CD1c-positive myeloid dendritic cell (primary cell): Measurements from ENCODE around the gene AKAP13.
"Not testable (repeated sequence)": the region's sequence is repeated elsewhere in the genome, so short reads cannot be mapped to it uniquely, and the experiment has no call there.

Experiments
- DNase-seq: peaks from one replicate; pipeline ENCODE4 v3.0.0-alpha.2; 2016; ENCODE audit errors: extremely low spot score

The AKAP13 gene

DNA sequence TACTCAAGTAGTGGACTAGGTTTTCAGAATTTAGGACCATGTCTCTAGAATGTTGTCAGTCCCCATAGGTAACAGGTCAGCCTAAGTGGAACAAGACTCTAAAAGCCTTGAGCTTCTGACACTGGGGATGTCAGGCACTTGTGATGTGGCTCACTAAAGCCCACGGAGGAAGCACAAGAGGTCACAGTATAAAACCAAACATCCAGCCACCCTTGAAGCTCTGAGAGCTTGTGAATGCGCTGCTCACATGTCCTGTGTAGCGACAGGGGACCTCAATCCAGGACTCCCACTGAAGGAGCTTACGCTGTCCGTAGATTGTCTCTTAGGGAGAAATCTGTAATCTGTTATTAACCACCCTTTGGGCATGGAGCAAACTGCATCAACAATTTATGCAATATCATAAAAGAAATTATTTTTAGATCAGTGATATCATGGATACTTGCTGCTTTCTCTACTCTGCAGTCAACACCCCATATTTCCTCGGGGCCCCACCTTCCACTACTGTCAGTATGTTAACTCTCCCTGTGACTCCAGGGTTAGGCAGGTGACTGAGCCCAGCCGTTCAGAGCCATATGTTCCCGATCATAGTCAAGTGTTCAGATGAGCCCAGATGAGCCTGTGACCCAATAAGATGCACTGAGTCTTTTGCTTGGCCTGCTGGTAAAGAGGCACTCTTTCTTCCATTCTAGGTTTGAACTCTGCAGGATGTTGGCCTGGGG lies 32.2 kb upstream of the AKAP13 start:
- DNase-seq = not testable (repeated sequence)

DNA sequence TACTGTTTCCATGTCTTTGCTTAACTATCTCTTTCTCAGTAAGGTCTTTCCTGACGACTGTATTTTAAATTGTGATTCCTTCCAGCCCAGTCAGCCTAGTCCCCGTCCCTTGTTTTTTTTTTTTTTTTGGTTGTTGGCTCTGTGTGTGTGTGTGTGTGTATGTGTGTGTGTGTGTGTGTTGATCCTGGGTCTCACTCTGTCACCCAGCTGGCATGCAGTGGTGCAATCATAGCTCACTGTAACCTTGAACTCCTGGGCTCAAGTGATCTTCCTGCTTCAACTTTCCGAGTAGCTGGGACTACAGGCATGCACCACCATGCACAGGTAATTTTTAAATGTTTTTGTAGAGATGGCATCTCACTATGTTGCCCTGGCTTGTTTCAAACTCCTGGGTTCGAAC lies 31.3 kb upstream of the AKAP13 start:
- not testable (repeated sequence) for DNase-seq

DNA sequence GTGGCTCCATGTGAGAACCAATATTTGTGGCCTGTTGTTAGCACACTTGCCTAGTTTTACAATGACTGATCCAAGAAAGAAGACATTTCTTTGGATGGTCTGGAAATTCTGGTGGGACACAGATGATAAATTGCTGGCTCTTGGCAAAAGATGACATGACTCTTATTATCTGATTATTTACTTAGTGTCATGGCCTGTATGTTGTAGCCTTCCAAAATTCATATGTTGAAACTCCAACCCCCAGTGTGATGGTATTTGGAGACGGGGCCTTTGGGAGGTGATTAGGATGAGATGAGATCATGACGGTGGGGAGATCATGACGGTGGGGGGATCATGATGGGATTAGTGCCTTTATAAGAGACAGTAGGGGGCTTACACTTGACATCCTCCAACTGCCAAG lies 30.0 kb upstream of the AKAP13 start:
- no peak for DNase-seq

DNA sequence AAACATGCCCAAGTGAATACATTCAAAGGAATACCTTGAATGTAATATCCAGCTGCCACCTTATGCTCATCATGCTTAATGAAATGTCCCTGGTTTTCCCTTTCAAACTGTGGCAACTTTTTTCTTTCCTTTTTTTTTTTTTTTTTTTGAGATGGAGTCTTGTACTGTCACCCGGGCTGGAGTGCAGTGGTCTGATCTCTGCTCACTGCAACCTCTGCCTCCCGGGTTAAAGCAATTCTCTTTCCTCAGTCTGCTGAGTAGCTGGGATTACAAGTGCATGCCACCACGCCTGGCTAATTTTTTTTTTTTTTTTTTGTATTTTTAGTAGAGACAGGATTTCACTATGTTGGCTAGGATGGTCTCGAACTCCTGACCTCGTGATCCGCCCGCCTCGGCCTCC lies 28.9 kb upstream of the AKAP13 start:
- not testable (repeated sequence) for DNase-seq

DNA sequence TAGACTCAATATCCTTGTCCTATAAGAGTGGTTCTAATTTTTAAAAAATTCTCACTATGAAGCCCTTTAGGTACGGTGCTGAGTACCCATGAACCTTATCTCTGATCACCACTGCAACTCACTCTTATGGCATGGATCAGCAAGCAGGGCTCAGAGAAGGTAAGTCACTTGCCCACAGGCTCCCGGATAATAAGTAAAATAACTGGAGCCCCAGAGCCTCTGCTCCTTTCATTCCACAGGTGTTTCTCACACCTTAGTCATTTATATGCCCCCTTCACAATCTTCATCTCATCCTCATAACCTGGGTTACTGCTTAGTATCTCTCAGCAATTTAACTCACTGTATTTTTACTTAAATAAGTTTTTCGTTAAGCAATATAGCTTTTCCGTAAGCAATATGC lies 28.4 kb upstream of the AKAP13 start:
- no peak for DNase-seq

DNA sequence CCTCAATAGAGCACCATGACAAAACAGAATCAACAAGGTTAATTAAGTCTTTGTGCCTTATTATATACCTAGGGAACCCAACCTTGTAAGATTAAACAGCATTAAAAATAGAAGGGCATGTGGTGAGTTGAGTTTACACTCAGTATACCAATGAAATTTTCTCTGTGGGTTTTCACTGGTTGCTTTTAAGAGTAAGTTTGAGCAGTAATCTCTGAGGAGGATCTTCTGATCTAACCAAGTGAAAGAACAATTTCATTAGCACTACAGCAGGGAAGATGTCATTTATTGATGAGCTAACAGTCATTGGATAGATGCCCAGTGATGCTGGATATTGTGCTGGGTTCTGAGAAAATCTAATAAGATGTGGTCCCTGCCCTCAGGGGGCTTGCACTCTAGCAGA lies 26.9 kb upstream of the AKAP13 start:
- DNase-seq = no peak

DNA sequence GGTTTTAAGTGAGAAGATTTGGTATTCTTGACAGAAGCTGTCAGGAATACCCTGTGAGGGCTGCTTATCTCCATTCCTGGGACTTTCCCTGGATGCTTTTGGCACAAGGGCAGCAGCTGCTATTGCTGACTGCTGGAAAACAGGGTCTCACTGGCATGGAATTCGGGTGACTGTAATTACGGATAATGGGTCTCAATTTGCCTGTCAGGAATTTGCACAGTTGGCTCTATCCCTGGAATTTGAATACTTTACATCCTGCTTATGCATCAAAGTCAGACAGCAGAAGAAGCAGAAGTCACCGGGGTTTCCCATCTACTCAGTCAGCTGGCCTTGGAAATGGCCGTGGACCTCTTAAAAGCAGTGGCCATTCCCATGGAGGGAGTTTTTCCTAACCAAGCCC lies 25.9 kb upstream of the AKAP13 start:
- DNase-seq = no peak

DNA sequence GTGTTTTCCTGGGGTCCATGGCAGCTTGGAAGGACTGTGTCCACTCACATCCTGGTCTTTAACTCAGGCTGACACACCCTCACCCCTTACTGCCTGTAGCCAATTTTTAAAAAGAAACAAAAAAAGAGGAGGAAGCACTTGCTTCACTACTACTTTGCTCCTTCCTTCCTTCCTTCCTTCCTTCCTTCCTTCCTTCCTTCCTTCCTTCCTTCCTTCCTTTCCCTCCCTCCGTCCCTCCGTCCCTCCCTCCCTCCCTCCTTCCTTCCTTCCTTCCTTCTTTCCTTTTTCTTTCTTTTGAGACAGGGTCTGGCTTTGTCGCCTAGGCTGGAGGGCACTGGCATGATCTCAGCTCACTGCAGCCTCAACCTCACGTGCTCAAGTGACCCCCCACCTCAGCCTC lies 25.5 kb upstream of the AKAP13 start:
- no peak for DNase-seq

DNA sequence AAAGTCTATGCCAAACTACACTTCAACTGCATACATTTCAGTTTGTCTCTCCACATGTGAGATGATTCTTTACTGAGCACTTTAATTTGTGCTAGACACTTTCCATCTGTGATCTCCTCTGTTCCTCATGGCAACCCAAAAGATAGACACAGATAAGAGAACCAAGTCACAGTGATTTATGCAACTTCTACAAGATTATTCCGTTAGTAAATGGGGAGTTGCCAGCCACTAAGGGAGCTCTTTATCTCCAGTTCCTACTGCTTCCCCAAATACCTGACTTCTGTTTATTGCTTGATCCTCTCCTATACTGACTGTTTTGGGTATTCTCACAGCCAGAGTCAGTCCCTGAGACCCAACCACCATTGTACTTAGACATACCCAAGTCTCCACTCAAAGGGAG lies 24.1 kb upstream of the AKAP13 start:
- peak; percentile 17 for DNase-seq

DNA sequence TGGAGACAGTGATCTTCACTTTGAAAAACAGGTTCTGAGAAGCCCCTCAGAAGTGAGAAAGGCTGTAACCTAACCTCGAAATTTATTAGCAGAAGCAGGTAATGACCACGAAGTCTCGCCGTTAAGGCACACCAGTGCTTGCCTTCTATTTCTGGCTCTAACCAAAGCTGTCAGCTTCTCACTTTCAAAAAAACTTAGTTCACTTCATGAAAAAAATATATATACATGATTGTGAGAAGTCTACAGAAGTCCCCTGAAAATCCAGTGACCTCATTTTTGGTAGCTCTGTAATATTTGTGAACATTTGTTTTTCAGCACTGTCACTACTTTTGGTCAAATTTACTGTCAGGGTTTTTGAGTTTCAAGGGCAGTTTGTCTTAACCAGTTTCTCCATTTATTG lies 19.1 kb upstream of the AKAP13 start:
- no peak for DNase-seq

DNA sequence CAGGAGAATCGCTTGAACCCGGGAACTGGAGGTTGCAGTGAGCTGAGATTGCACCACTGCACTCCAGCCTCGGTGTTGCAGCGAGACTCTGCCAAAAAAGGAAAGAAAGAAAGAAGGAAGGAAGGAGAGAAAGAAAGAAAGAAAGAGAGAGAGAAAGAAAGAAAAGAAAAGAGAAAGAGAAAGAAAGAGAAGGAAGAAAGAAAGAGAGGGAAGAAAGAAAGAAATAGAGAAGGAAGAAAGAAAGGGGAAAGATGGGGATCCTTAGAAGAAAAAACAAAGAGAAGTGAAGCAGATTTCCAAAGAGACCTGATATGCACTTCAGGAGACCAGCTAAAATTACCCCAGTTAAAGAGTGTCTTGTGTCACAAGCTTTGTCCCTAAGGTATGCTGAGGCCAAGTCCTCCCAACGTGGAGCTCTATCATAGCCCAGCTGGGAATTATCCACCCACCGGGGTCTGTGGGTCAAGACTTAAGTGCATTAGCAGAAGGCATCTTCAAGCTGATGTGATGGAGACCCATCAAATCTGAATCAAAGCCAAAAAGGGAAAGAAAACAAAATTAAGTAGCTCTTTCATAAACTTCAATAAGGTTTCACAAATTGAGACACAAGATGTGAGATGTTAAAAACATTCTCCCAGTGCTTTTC lies 17.8 kb upstream of the AKAP13 start:
- no peak for DNase-seq

DNA sequence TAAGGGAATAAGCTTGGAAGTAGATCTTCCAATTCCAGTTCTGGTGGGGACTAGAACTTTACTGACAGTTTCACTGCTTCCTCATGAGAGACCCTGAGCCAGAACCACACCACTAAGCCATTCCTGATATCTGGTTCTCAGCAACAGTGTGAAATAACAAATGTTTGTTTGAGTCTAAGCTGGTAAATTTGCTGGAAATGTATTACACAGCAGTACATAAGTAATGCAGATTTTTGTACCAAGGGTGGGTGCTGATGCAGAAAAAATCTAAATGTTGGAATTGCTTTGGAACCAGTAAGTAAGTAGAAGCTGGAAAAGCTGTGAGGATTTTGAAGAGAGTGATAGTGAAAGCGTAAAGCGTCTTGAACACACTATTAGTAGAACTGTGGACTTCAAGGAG lies 14.4 kb upstream of the AKAP13 start:
- no peak for DNase-seq

DNA sequence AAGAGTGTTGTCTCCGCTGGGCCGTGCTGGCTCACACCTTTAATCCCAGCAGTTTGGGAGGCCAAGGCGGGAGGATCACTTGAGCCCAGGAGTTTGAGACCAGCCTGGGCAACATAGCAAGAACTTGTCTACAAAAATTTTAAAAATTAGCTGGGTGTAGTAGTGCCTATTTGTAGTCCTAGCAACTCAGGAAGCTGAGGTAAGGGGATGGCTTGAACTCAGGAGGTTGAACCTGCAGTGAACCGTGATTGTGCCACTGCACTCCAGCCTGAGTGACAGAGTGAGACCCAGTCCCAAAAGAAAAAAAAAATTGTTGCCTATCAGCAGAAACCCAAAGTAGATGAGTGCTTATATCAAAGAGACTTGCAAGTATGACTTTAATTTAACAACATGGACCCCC lies 12.7 kb upstream of the AKAP13 start:
- no peak for DNase-seq

DNA sequence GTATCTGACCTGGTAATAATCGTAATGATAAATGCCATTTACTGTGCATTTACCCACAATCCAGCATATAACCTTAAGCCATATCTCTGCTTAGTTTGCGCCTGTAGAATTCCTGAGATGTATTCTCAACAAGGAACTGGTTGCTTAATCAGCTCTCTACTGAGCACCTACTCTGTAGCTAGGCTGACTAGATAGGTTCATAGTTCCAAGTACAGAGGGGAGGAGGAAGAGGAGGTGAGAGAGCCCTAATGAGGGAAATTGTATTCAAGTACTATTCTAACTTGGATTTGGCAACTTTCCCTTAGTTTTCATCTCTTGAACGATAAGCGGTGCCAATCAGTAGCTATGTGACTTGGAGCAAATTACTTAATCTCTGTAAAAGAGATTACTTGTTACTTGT lies 5.6 kb upstream of the AKAP13 start:
- no peak for DNase-seq

DNA sequence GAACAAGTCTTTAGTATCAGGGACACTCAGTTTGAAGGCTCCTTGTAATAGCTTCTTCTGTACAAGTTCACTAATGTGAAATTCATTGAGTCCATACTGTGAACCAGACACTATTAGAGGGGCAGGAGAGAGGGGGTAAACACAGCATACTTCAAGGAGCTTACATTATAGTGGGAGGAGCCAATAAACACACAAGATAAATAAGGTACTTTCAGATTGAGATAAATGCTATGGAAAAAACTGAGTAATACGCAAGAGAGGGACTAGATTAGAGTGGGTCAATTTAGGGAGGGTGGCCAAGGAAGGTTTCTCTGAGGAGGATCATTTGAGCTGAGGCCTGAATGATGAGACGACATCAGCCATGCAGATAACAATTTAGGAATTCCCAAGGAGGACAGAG lies 3.1 kb upstream of the AKAP13 start:
- DNase-seq = no peak

DNA sequence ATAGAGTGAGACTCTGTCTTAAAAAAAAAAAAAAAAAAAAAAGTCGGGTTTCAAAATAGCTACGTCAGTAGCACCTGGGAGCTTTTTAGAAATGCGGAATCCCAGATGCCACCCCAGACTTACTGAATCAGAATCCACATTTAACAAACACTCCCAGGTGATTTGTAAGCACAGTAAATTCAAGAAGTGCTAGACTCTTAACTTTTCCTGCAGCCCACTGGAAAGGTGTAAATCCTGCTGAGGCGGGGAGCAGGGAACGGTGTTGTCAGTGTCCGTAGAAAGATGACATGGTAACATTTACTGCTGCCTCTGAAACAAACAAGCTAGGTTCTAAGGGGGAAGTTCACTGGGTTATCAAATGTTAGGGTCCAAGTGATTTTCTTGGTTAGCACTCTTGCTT lies 2.4 kb upstream of the AKAP13 start:
- no peak for DNase-seq

DNA sequence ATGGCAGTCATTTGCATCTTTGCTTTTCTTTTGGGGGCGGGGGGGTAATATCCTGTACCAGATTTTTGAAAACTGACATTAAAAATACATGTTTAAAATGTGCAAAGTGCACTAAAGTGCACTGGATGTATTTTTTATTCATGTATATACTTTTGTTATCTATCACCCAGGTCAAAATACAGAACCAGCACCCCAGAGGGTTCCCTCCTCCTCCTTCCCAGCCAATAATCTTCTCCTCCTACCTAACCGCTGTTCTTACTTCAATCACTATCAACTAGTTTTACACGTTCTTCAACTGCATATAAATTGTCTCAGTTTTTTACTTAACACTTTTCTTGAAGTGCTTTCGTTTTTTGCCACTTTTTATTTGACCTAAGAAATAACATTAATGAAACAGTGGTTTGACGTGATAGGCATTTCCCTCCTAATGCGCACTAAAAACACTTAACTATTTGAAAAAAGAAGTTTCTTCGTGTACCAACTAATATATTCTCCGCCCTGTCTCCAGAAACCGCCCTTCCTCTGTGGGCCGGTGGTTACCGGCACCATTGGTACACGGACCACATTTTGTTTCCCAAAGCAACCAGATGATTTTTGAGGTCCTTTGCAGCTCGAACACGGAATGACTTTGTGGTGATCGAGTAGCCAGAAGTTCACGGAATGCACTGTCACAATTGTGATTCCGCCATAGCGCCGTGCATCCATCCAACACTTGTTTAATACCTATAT lies 836 bp upstream of the AKAP13 start:
- peak; percentile 38 for DNase-seq

DNA sequence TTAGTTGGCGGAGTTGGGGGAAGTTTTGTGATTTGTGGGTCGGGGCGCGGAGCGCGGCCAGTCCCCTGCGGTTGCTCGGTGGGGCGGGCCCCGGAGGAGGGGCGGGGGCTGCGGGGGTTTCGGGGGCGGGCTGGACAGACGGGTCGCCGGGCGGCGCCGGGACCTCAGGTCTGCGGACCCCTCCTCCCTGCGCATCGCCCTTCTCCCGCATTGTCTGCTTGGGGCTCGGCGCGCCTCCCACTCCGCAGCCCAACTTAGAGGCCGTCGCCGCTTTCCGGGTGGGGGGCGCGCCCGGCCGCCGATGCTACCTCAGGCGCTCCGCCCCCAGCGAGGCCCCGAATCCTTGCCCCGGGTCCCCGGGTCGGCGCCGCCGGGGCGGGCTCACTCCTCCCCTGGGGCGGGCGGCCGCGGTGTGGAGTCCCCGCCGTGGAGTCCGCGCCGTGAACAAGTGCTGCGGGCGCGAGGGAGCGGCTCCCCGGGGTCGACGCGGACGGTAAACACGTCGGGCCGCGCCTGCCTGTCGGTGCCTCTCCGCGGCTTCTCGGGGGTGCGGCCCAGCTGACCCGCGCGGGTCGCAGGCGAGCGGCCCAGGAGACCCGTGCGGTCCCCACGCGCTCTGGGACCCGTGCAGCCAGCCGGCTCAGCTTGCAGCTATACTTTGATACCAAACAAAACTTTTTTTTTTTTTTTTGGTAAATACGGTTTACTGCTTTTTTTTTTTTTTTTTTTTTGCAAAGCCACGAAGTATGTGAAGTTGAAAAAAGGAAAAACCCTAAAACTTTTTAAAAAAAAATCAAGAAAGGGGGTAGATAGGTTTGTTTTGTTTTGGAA lies 624 bp downstream of the AKAP13 start:
- DNase-seq = peak; percentile 54

DNA sequence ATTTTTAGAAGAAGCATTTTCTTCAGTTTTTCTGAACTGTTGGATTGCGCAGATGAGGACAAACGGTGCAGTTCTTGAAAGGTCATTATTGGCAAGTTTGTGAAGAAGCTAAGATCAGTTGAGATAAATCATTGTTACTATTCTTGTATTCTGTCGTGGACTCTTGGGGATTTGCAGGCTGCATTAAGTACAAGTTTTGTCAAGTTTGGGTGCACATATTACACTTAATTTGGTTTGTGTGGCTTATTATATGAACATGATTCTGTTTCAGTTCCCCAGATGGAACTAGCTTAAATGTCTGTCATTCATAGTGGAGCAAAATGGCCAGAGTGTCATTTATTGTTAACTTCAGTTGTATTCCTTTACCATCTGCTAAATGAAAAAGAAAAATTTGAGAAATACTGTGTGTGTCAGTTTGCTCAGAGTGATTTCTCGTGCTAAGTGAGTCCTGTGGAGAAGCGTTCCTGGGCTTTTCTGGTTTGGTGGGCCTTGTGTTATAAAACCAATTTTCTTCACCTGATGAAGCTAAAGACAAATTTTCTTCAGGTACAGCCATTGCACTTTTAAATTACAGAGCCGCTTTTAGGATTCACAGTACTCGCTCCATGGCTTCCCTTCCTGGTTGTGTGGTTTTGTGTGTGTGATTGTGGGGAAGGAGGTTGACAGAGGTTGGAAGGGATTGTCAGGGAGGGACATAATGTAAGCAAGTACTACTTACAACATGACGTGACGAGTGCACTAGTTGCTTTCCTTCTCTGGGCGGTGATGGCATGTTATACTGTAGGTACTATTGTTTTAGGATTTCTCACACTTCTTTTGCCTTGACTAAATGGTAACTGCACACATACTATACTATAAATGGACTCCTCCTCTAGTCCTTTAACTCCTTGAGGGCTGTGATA lies 1.7 kb downstream of the AKAP13 start:
- no peak for DNase-seq

DNA sequence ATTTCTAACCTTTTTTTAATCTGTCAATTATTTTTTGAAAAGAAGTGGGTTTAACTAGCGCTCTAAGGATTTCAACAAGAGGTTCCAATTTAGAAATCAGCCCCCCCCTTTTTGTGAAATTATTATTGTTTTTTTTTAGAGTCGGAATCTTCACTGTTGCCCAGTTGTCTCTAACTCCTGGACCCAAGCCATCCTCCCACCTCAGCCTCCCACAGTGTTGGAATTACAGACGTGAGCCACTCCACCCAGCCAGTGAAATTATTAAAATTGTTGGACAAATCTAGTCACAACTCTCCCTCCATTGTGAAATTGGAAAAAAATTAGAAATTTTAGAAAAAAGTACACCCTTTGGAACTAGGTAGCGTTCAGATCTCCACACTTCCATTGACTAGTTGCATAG lies 2.5 kb downstream of the AKAP13 start:
- no peak for DNase-seq

DNA sequence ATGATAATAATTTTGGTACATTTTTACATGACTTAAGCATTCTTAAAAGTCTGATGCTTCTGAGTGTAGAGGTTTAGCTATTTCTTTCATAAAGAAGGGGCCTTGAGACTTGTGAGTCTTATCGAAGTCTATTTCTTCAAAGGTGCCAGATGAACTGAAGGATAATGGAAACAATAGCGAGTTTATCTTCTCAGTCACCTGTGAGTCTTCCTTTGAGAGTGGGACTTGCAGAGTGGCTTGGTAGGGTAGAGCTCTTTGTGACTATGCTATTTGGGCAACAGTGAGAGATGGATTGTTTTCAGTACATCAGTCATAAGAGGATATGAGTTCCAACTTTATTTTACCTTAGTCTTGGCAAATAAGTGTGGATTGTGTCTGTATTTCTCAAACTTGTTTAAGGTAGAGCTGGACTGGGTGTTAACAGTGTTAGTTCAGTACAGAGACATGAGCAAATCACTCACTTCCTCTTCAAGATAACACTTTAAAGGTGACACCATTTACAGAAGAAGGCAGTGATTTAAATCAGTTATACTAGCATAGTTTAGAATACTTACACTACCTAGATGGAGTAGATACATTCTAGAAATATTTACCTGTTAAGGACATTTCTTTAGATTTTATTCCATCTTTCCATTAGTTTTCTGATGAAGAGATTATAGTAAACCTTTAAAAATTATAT lies 3.2 kb downstream of the AKAP13 start:
- DNase-seq = peak; percentile 35
